ENCODE measurements around the gene SCART1.

The SCART1 gene

GRCh38 chr10:133454204-133454893 is 604 bp downstream of the SCART1 start:
- H3K27me3 ChIP-seq (ENCODE audit: control insufficient read depth, low read length), result no peaks in the 10 kb centered on the region
- TF ChIP-seq, protein P1, sequence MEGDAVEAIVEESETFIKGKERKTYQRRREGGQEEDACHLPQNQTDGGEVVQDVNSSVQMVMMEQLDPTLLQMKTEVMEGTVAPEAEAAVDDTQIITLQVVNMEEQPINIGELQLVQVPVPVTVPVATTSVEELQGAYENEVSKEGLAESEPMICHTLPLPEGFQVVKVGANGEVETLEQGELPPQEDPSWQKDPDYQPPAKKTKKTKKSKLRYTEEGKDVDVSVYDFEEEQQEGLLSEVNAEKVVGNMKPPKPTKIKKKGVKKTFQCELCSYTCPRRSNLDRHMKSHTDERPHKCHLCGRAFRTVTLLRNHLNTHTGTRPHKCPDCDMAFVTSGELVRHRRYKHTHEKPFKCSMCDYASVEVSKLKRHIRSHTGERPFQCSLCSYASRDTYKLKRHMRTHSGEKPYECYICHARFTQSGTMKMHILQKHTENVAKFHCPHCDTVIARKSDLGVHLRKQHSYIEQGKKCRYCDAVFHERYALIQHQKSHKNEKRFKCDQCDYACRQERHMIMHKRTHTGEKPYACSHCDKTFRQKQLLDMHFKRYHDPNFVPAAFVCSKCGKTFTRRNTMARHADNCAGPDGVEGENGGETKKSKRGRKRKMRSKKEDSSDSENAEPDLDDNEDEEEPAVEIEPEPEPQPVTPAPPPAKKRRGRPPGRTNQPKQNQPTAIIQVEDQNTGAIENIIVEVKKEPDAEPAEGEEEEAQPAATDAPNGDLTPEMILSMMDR (IDR thresholded peaks at IDR 0.05; ENCODE audit: low read depth, low read length, poor library complexity, severe bottlenecking), result no peak
- no peak for TF ChIP-seq EZH2phosphoT487 (IDR thresholded peaks at IDR 0.05; ENCODE audit: borderline replicate concordance, low read length)
- no peaks in the 10 kb centered on the region for H4K20me1 ChIP-seq (ENCODE audit: control insufficient read depth, insufficient read depth, low read depth, low read length)
- H3K9me3 ChIP-seq (ENCODE audit: control insufficient read depth, insufficient read depth, low read length), result no peaks in the 10 kb centered on the region
- no peak overlapping the region for H3K4me2 ChIP-seq (ENCODE audit: low read length)
- no peak overlapping the region for H3K4me3 ChIP-seq (ENCODE audit: low read length)
- H3F3A ChIP-seq (ENCODE audit: control insufficient read depth, insufficient read depth), result no peaks in the 10 kb centered on the region
- H3K9me2 ChIP-seq (replicated peaks; ENCODE audit: control insufficient read depth, low read length), result no peaks in the 10 kb centered on the region
- H3K27ac ChIP-seq (ENCODE audit: low read depth, low read length), result no peak overlapping the region
- H3K4me1 ChIP-seq (ENCODE audit: control insufficient read depth, low read length), result no peaks in the 10 kb centered on the region
- no peaks in the 10 kb centered on the region for H3K79me2 ChIP-seq (ENCODE audit: control insufficient read depth, low read length)
- no peaks in the 10 kb centered on the region for H3K36me3 ChIP-seq (ENCODE audit: control insufficient read depth, low read length)

DNA sequence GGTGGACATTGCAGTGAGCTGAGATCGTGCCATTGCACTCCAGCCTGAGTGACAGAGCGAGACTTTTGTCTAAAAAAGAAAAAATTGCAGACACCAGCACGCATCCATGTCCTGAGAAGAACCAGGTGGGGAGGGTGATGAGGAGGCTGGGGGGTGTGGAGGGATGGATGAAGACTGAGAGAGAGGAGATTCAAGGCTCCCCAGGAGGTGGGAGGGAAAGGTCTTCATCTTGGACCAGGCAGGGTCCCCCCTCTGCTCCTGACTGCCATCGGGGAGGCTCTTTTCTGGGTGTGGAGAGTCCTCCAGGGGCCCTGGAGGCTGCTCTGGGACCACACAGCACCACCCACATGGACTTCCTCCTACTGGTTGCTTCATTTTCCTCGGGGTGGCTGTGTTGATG is 1.5 kb downstream of the SCART1 start:
- H3K79me2 ChIP-seq (ENCODE audit: control insufficient read depth, low read length), result no peaks in the 10 kb centered on the region
- no peaks in the 10 kb centered on the region for H3K4me1 ChIP-seq (ENCODE audit: control insufficient read depth, low read length)
- H3K36me3 ChIP-seq (ENCODE audit: control insufficient read depth, low read length), result no peaks in the 10 kb centered on the region
- no peak overlapping the region for H3K4me3 ChIP-seq (ENCODE audit: low read length)
- no peak overlapping the region for H3K4me2 ChIP-seq (ENCODE audit: low read length)
- TF ChIP-seq, protein P1 (IDR thresholded peaks at IDR 0.05; ENCODE audit: low read depth, low read length, poor library complexity, severe bottlenecking), result no peak
- TF ChIP-seq EZH2phosphoT487 (IDR thresholded peaks at IDR 0.05; ENCODE audit: borderline replicate concordance, low read length), result no peak
- H3F3A ChIP-seq (ENCODE audit: control insufficient read depth, insufficient read depth), result no peaks in the 10 kb centered on the region
- no peaks in the 10 kb centered on the region for H4K20me1 ChIP-seq (ENCODE audit: control insufficient read depth, insufficient read depth, low read depth, low read length)
- no peaks in the 10 kb centered on the region for H3K27me3 ChIP-seq (ENCODE audit: control insufficient read depth, low read length)
- H3K9me2 ChIP-seq (replicated peaks; ENCODE audit: control insufficient read depth, low read length), result no peaks in the 10 kb centered on the region
- H3K27ac ChIP-seq (ENCODE audit: low read depth, low read length), result no peak overlapping the region
- H3K9me3 ChIP-seq (ENCODE audit: control insufficient read depth, insufficient read depth, low read length), result no peaks in the 10 kb centered on the region

DNA sequence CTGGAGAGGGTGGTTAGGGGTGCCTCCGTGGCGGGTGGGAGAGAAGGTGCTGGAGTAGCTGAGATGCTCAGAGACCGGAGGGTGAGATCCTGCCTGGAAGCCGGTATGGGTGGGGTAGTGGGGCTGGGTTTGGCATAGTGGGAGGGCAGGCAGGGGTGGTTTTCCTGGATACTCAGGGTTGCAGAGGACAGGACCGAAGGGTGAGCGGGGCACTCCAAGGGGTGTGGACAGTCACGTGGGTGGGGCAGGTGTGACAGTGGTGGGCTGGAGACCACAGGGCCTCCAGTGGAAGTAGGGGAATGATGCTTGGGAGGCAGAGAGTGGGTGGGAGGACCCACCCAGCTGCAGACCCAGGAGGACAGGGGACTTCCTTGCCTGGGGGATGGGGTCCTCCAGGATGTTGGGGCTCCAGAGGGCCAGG is 1.9 kb downstream of the SCART1 start:
- Histone ChIP-seq H3K4me2 (ENCODE audit: low read length) (no peak overlapping the region), H3K79me2 (ENCODE audit: control insufficient read depth, low read length) (no peaks in the 10 kb centered on the region), H3K4me1 (ENCODE audit: control insufficient read depth, low read length) (no peaks in the 10 kb centered on the region), H3K36me3 (ENCODE audit: control insufficient read depth, low read length) (no peaks in the 10 kb centered on the region), H3K27me3 (ENCODE audit: control insufficient read depth, low read length) (no peaks in the 10 kb centered on the region), H3K27ac (ENCODE audit: low read depth, low read length) (no peak overlapping the region), H3F3A (ENCODE audit: control insufficient read depth, insufficient read depth) (no peaks in the 10 kb centered on the region), H3K4me3 (ENCODE audit: low read length) (no peak overlapping the region), H3K9me3 (ENCODE audit: control insufficient read depth, insufficient read depth, low read length) (no peaks in the 10 kb centered on the region), H4K20me1 (ENCODE audit: control insufficient read depth, insufficient read depth, low read depth, low read length) (no peaks in the 10 kb centered on the region), H3K9me2 (replicated peaks; ENCODE audit: control insufficient read depth, low read length) (no peaks in the 10 kb centered on the region)
- no peak for TF ChIP-seq EZH2phosphoT487 (IDR thresholded peaks at IDR 0.05; ENCODE audit: borderline replicate concordance, low read length)
- TF ChIP-seq, protein P1 (IDR thresholded peaks at IDR 0.05; ENCODE audit: low read depth, low read length, poor library complexity, severe bottlenecking), result no peak
